T-cell (primary cell): ENCODE data around the gene S1PR4. TPM values are rescaled to one million over a fixed set of nuclear protein-coding genes. Genes with fewer than 3 reads are reported as not detected.
A peak's percentile ranks its signal among the peaks of the same experiment; 100 is the strongest.

Experiments
- ATAC-seq, 4 experiments: fragments of 200-7000 bp in 3 of 4; fragments of 150-1000 bp in 1 of 4; cut with Tn5 transposase; replicated peaks in 1 of 4; 1 replicate in 3 of 4; 2 replicates in 1 of 4; pipeline ENCODE4 v1.10.0; 2021; ENCODE audit warnings: moderate library complexity in 3 of 4, mild to moderate bottlenecking in 2 of 4, moderate number of reproducible peaks in 1 of 4
- CTCF ChIA-PET, 2 donors: fragments of 300-600 bp; sonication (Branson Sonifier 250); formaldehyde crosslinking; loops; one replicate each; lab custom pipeline; 2022; ENCODE audit warnings: antibody characterized with exemption in 2 of 2; lab: Charles Lee
- POLR2A ChIA-PET, 2 donors: fragments of 300-600 bp; sonication (Branson Sonifier 250); formaldehyde crosslinking; loops; one replicate each; lab custom pipeline; 2022; ENCODE audit warnings: antibody characterized with exemption in 2 of 2; lab: Charles Lee
- DNase-seq, 35 experiments: peaks; one replicate each; pipeline versions ENCODE4 v3.0.0 to v3.0.0-alpha.2; 2013 to 2023
- H3K27ac ChIP-seq: one replicate; pipeline ENCODE4 v1.5.1; 2013; ENCODE audit warnings: low read length
- H3K27me3 ChIP-seq, 2 experiments: replicated peaks in 1 of 2; 1 replicate in 1 of 2; 2 replicates in 1 of 2; pipeline versions ENCODE4 v1.6.1 to v1.7.0; 2013; ENCODE audit warnings: low read length in 1 of 2, mixed read lengths in 1 of 2; ENCODE audit not compliant: control insufficient read depth in 2 of 2, insufficient read depth in 2 of 2; ENCODE audit errors: extremely low read depth in 1 of 2
- H3K36me3 ChIP-seq, 2 donors: 1 replicate in 1 of 2; 2 replicates in 1 of 2; pipeline versions ENCODE4 v1.6.1 to v1.7.0; 2013; ENCODE audit warnings: low read length in 1 of 2; ENCODE audit not compliant: control insufficient read depth in 2 of 2, insufficient read depth in 1 of 2; ENCODE audit errors: extremely low read depth in 1 of 2
- H3K4me1 ChIP-seq, 2 experiments: 1 replicate in 1 of 2; 2 replicates in 1 of 2; pipeline versions ENCODE4 v1.6.1 to v1.7.0; 2013; ENCODE audit warnings: low read length in 2 of 2, mixed read lengths in 1 of 2; ENCODE audit not compliant: insufficient read depth in 2 of 2, control insufficient read depth in 1 of 2; ENCODE audit errors: extremely low read depth in 1 of 2
- H3K4me3 ChIP-seq, 2 donors: 1 replicate in 1 of 2; 2 replicates in 1 of 2; pipeline versions ENCODE4 v1.5.1 to v1.7.0; 2013; ENCODE audit warnings: mild to moderate bottlenecking in 2 of 2, low read length in 1 of 2, moderate library complexity in 1 of 2; ENCODE audit not compliant: control insufficient read depth in 1 of 2; ENCODE audit errors: extremely low read depth in 1 of 2
- H3K9me3 ChIP-seq: 2 replicates; pipeline ENCODE4 v1.7.0; 2013
- H3K27ac Mint-ChIP-seq, 2 donors: one replicate each; pipeline ENCODE4 v1.8.0; 2020 to 2021; ENCODE audit warnings: mild to moderate bottlenecking in 2 of 2, mixed read lengths in 2 of 2
- H3K27me3 Mint-ChIP-seq, 2 donors: one replicate each; pipeline ENCODE4 v1.8.0; 2021 to 2022; ENCODE audit warnings: mixed read lengths in 2 of 2
- H3K36me3 Mint-ChIP-seq: one replicate; pipeline ENCODE4 v1.8.0; 2021; ENCODE audit warnings: mixed read lengths
- H3K4me1 Mint-ChIP-seq, 3 donors: one replicate each; pipeline ENCODE4 v1.8.0; 2020 to 2022; ENCODE audit warnings: mixed read lengths in 3 of 3, mild to moderate bottlenecking in 1 of 3
- H3K4me3 Mint-ChIP-seq, 3 donors: one replicate each; pipeline ENCODE4 v1.8.0; 2020 to 2022; ENCODE audit warnings: mild to moderate bottlenecking in 3 of 3, mixed read lengths in 3 of 3, moderate library complexity in 3 of 3
- H3K9me3 Mint-ChIP-seq, 3 donors: one replicate each; pipeline ENCODE4 v1.8.0; 2020 to 2022; ENCODE audit warnings: mixed read lengths in 3 of 3
- WGBS: methylation state at CpG from one replicate; pipeline ENCODE4 v1.1.5; 2013; ENCODE audit warnings: missing lambda C conversion rate; ENCODE audit not compliant: insufficient coverage; 5-methylcytosine and 5-hydroxymethylcytosine counted together
- total RNA-seq, 35 experiments: library from RNA in 6 of 35; stranded (reverse) in 6 of 35; fragments of 120-200 nt in 1 of 35; gene quantifications; one replicate each; pipeline versions ENCODE4 v1.2.1 to v1.2.4 and lab custom pipeline; 2013 to 2026

The S1PR4 gene
- total RNA-seq, 5 donors from 2014 or later (not counting 1 experiment from before 2014, with no cell fraction given): 77.0 to 345 (median 324) TPM

- CTCF ChIA-PET: interaction anchor here (0.6 to 1.2 kb wide), 5 partner anchors 10 to 212 kb away, joined by 3 to 6 read pairs (median 5); no protein-coding TSS in a partner anchor
- ATAC-seq: peak in 1 of 4 experiments; percentile 30
- no peak overlapping the region for H3K4me3 ChIP-seq
- no peaks in the 10 kb centered on the region for H3K9me3 ChIP-seq
- DNase-seq: peak in 1 of 35 experiments; percentile 33
- no peaks in the 10 kb centered on the region for H3K27me3 ChIP-seq
- peaks cover 14 to 44% (median 32%) of the 10 kb centered on the region in 3 donors for H3K4me1 Mint-ChIP-seq
- 82% methylated on average over 32 of the region's 38 CpGs for WGBS
- H3K9me3 Mint-ChIP-seq: peaks cover 0 to 9% (median 3%) of the 10 kb centered on the region in 3 donors
- peaks cover 2 to 19% of the 10 kb centered on the region in 2 experiments for H3K4me1 ChIP-seq
- H3K27me3 Mint-ChIP-seq: no peaks in the 10 kb centered on the region
- H3K27ac ChIP-seq: no peak overlapping the region
- POLR2A ChIA-PET: no interaction called here
- peaks cover 13% of the 10 kb centered on the region for H3K36me3 Mint-ChIP-seq
- peak overlapping the region in 1 of 2 donors; percentile 6 for H3K27ac Mint-ChIP-seq
- H3K36me3 ChIP-seq: no peaks in the 10 kb centered on the region
- H3K4me3 Mint-ChIP-seq: no peak overlapping the region
Observed at GRCh38 chr19:3162418-3163229, 15.9 kb upstream of the S1PR4 start.

- ChIA-PET POLR2A (no interaction called here), CTCF (interaction anchor here (0.5 to 1.3 kb wide), 6 partner anchors 23 to 481 kb away, joined by 3 to 7 read pairs (median 4); no protein-coding TSS in a partner anchor)
- 21% methylated on average over 10 of the region's 27 CpGs for WGBS
- no peaks in the 10 kb centered on the region for H3K27me3 Mint-ChIP-seq
- H3K27me3 ChIP-seq: no peaks in the 10 kb centered on the region
- no peak overlapping the region for H3K27ac ChIP-seq
- peak overlapping the region; percentile 64 to 71 for H3K27ac Mint-ChIP-seq
- H3K4me1 Mint-ChIP-seq: peaks cover 14 to 43% (median 30%) of the 10 kb centered on the region in 3 donors
- H3K4me1 ChIP-seq: peaks cover 2 to 19% of the 10 kb centered on the region in 2 experiments
- no peaks in the 10 kb centered on the region for H3K9me3 ChIP-seq
- peak; percentile 88 to 94 (median 92) for ATAC-seq
- H3K9me3 Mint-ChIP-seq: peaks cover 0 to 9% (median 3%) of the 10 kb centered on the region in 3 donors
- peaks cover 13% of the 10 kb centered on the region for H3K36me3 Mint-ChIP-seq
- H3K36me3 ChIP-seq: no peaks in the 10 kb centered on the region
- no peak overlapping the region for H3K4me3 Mint-ChIP-seq
- H3K4me3 ChIP-seq: no peak overlapping the region
- DNase-seq: peak in 34 of 35 experiments; percentile 42 to 85 (median 62)
Observed at GRCh38 chr19:3163230-3163886, 15.2 kb upstream of the S1PR4 start.

DNA sequence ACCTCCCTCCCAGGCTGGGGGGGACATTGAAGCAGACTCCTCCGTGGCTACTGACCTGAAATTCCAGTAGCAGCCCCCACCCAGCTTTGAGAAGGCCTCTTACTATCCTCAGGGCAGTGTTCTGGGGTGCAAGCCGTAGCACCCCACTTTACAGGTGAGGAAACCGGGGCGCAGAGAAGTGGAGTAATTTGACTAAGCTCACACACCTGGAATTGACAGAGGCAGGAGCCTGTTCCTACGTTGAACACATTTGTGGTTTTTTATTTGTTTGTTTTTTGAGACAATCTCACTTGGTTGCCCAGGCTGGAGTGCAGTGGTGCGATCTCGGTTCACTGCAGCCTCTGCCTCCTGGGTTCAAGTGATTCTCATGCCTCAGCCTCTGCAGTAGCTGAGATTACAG lies 14.6 kb upstream of the S1PR4 start:
- no peak overlapping the region for H3K4me3 ChIP-seq
- Mint-ChIP-seq H3K36me3 (peaks cover 13% of the 10 kb centered on the region), H3K4me1 (peaks cover 14 to 41% (median 30%) of the 10 kb centered on the region in 3 donors), H3K27ac (no peak overlapping the region), H3K4me3 (no peak overlapping the region), H3K9me3 (peaks cover 0 to 9% (median 3%) of the 10 kb centered on the region in 3 donors), H3K27me3 (no peaks in the 10 kb centered on the region)
- CTCF ChIA-PET: interaction anchor here (0.5 to 1.3 kb wide), 6 partner anchors 23 to 482 kb away, joined by 3 to 7 read pairs (median 4); no protein-coding TSS in a partner anchor
- H3K36me3 ChIP-seq: no peaks in the 10 kb centered on the region
- no peaks in the 10 kb centered on the region for H3K9me3 ChIP-seq
- ATAC-seq: no peak
- DNase-seq: no peak
- POLR2A ChIA-PET: interaction anchor here in 1 of 2 donors (0.7 kb wide), 1 partner anchor 460 kb away, joined by 3 read pairs; no protein-coding TSS in a partner anchor
- H3K4me1 ChIP-seq: peaks cover 2 to 19% of the 10 kb centered on the region in 2 experiments
- 93% methylated on average over 2 of the region's 7 CpGs for WGBS
- H3K27me3 ChIP-seq: no peaks in the 10 kb centered on the region
- H3K27ac ChIP-seq: no peak overlapping the region

- H3K4me1 ChIP-seq: peaks cover 2 to 34% of the 10 kb centered on the region in 2 experiments
- peaks cover 0 to 4% (median 0%) of the 10 kb centered on the region in 3 donors for H3K9me3 Mint-ChIP-seq
- POLR2A ChIA-PET: no interaction called here
- H3K4me3 ChIP-seq: no peak overlapping the region
- H3K27me3 ChIP-seq: no peaks in the 10 kb centered on the region
- no peak overlapping the region for H3K27ac ChIP-seq
- peaks cover 5% of the 10 kb centered on the region for H3K36me3 Mint-ChIP-seq
- no peaks in the 10 kb centered on the region for H3K9me3 ChIP-seq
- DNase-seq: no peak
- H3K36me3 ChIP-seq: no peaks in the 10 kb centered on the region
- no peaks in the 10 kb centered on the region for H3K27me3 Mint-ChIP-seq
- H3K27ac Mint-ChIP-seq: peak overlapping the region; percentile 34 to 57
- no peak for ATAC-seq
- WGBS: 95% methylated on average over 8 of the region's 13 CpGs
- H3K4me1 Mint-ChIP-seq: peaks cover 14 to 41% (median 27%) of the 10 kb centered on the region in 3 donors
- CTCF ChIA-PET: interaction anchor here in 1 of 2 donors (0.6 kb wide), 1 partner anchor 42 kb away, joined by 3 read pairs; no protein-coding TSS in a partner anchor
- no peak overlapping the region for H3K4me3 Mint-ChIP-seq
Observed at GRCh38 chr19:3167533-3168272, 10.9 kb upstream of the S1PR4 start.

GRCh38 chr19:3171894-3172672 lies 6.5 kb upstream of the S1PR4 start:
- Histone ChIP-seq H3K27ac (no peak overlapping the region), H3K4me3 (no peak overlapping the region), H3K36me3 (no peaks in the 10 kb centered on the region), H3K4me1 (peaks cover 8 to 33% of the 10 kb centered on the region in 2 experiments), H3K27me3 (no peaks in the 10 kb centered on the region), H3K9me3 (no peaks in the 10 kb centered on the region)
- no peaks in the 10 kb centered on the region for H3K36me3 Mint-ChIP-seq
- H3K9me3 Mint-ChIP-seq: no peaks in the 10 kb centered on the region
- no peak for ATAC-seq
- WGBS: 96% methylated on average over 13 of the region's 15 CpGs
- ChIA-PET CTCF (no interaction called here), POLR2A (no interaction called here)
- no peak for DNase-seq
- peak overlapping the region; percentile 47 to 79 for H3K27ac Mint-ChIP-seq
- H3K27me3 Mint-ChIP-seq: no peaks in the 10 kb centered on the region
- peaks cover 15 to 33% (median 21%) of the 10 kb centered on the region in 3 donors for H3K4me1 Mint-ChIP-seq
- no peak overlapping the region for H3K4me3 Mint-ChIP-seq
